HG03025 (cell line): Measurements from ENCODE around the gene PITX1.
A peak's percentile ranks its signal among the peaks of the same experiment; 100 is the strongest.

ENCODE experiments used
- ATAC-seq: cut with Tn5 transposase; IDR thresholded peaks from one replicate; pipeline ENCODE4 v1.9.1; 2021; ENCODE audit warnings: mild to moderate bottlenecking, moderate library complexity; ENCODE audit not compliant: unreplicated experiment, low FRiP score

PITX1 gene

GRCh38 chr5:135042595-135042994 is 8.6 kb upstream of the PITX1 start:
- no peak for ATAC-seq

DNA sequence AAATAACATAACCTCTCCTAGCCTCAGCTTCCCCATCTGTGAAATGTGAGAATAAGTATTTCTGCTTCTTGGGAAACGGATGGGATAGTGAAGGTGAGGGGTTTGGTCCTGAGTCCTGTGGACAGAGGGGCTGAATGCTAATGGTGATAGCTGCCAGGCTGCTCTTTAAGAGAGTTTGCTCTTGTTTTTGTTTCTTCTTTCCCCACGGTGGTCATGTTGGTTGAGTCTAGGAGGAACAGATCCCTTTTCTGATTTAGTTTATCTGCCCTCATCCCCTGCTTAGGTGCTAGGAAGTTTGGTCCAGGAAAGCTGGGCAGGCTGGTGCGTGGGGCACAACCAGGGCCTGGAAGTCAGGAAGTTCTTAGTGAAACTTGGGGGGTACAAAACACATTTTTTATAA is 7.7 kb upstream of the PITX1 start:
- ATAC-seq, result no peak

GRCh38 chr5:135041145-135041587 is 7.1 kb upstream of the PITX1 start:
- ATAC-seq, result no peak

DNA sequence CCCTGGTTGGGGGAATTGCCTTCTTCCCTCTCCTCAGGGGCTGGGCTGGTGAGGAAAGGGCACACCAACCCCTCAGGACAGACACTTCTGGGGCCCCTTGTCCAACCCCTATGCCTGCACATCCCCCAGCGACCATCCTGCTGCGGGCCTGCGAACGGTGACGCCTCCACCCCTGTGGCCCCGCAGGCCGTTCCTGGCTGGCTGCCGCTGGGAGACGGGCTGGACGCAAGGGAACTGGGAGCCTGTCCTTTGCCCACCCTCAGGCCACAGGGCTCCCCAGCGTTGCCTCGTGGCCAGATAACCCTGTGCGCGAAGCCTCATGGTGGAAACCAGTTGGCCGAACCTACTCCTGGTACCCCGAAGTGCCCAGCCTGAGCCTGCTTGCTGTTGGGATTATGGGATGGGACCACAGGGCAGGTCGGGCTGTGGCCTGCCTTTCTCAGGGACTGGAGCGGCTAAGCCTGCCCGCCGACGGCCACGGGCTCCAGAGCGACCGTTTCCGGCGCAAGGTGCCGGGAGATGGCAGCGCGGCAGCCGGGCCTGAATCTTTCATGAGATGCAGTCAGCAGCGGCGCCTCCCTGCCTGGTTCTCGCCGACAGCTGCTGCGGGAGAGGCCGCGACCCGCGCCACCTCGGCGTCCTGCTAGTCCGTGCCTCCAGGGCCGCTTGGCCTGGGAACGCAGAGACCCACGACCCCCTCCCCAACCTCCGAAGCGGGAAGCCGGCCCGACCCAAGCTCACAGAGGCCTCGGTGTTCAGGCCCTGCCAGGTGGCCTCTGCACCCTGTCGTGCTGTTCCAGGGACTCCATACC is 6.5 kb upstream of the PITX1 start:
- ATAC-seq, result no peak

DNA sequence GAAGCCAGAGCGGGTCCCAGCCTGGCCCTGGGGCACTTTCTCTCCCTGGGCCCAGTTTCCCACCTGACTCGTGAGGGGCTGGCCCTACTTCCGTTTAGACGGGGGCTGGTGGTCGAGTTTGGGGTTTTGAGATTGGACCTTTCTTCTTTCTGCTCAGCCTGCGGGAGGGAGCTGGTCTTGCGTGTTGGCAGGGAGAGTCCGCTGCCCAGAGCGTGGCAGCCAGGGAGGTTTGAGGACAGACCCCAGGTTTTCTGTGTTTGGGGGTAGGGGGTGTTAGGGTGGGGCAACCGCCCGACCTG is 6.0 kb upstream of the PITX1 start:
- ATAC-seq, result no peak

DNA sequence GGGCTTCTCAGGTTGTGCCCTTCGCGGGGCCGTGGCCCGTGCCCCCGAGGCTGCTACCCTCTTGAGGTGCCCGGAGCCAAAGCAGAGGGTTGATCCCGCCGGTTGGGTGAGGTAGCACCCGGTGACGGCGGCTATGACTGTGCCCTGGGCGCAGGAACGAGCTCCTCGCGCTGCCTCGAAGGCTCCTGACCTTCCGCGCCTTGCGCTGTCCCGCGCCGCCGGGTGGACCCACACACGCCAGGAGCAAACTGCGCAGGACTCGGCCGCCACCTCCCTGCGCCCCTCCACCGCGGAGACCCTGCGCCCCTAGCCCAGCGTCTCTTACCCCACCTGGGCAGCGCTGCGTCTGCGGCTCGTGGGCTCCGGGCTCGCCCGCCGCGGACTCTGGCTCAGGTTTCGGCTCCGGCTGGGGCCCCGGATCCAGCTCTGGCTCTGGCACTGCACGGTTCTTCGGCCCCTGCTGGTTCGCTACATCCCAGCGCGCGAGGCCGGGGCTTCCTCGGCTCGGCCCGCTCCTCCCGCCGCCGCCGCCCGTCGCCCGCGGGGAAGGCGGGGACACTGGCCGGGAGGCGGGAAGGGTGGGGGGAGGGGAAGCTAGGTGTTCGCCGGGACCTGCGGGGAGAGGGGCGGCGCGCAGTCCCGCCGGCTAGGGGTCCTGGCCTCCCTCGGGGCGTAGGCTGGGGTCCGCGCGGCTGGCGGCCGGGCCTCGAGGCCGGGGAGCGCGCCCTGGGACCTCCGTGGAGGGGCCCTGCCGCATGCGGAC is 5.4 kb upstream of the PITX1 start:
- no peak for ATAC-seq

DNA sequence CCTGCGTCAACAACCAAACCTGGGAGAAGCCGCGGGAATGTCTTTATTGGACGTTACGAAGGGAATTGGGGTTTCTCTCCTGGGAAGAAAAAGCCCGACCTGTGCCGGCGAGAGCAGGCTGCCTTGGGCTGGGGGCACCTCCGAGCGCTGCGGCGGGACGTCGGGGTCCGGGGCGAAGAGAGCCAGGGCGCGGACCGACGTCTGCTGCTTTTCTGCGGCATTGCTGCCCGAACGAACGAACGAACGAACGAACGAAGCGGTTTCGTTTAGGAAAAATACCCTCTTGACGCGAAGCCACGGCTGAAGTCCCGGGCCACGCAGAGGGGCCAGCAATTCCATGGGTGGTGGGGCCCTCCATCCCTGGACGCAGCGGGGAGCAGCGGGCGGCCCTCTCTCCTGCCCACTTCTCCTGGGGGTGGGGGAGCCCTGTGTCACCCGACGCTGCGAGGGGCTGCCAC is 4.8 kb upstream of the PITX1 start:
- ATAC-seq, result no peak

DNA sequence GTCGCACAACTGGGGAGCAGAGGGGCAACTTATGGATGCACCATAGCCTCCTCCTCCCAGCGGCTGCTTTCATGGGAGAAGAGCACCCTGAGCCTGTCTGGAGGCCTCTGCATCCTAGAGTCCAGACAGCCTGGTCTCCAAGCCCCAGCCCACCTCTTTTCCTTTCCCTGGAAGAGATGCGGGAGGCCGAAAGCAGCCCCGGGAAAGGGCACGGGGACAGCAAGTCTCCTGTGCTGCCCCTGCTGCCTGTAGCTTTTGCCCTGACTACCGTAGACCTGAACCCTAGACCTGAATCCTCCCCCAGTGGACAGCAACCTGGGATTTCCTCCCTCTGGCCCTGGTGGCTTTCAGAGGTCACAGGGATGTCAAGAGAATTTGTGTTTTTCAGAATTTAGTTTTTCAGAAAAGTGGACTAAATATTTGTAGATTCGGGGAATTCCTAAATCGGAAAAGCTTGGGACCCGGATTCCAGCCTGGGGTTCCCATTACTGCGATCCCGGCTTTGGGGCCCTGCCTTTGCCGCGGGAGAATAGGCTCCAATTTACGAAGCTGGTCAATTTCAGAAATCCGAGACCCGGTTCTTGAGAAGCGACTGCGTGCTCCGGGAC is 4.3 kb upstream of the PITX1 start:
- ATAC-seq, result no peak

GRCh38 chr5:135037519-135038204 is 3.6 kb upstream of the PITX1 start:
- no peak for ATAC-seq

DNA sequence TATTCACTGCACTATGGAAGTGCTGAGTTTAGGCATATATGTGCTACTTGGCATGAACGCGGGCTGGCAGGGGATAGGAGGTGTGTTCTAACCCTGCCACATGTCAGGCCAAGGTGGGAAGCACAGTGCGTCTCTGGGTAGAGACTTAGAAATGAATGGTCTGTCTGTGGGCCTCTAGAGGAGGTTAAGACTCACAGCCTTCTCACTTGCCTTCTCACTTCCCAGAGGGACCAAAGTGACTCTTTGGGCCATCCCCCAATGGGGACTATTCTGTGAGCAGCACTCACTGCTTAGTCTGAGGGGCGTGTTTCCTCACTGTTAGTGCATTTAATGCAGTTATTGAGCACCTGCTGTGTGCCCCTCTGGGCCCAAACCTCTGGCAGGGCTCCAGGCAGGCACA is 2.4 kb upstream of the PITX1 start:
- no peak for ATAC-seq

GRCh38 chr5:135035678-135036030 is 1.6 kb upstream of the PITX1 start:
- no peak for ATAC-seq

- no peak for ATAC-seq
Observed at GRCh38 chr5:135034963-135035677, 1.1 kb upstream of the PITX1 start.

DNA sequence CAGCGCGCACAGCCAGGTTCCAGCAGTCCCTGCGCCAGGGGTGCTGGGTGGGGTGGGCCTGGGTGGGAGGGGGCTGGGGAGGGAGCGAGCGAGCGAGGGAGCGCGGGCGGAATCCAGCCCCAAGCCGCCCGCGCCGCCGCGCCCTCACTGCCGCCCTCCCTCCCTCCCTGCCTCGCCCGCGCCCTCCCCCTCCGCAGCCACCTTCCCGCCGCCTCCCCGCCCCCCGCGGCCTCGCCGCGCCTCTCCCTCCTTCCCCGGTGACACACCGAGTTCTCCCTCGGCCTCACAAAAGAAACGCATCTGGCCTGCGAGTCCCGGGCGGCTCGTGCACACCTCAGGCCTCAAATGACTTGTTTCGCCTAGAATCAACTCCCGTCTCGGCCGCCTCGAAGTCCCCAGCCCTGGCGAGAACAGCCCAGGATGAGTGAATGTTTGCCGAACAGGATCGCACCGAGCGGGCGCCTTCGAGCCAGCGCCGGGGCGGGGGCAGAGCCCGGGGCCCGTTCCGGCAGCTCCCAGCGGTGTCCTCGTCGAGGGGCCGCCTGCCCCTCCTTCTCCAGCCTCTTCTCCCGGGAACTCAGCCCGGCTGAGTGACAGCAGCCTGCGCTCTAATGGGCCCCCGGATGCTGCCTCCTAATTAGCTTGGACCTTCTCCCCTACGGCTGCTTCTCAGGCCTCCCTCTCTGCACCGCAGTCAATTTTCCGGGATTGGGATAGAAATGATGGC is 371 bp upstream of the PITX1 start:
- ATAC-seq, result peak; percentile 6

- no peak for ATAC-seq
Observed at GRCh38 chr5:135032999-135033861, 798 bp downstream of the PITX1 start.

GRCh38 chr5:135032695-135032998 is 1.4 kb downstream of the PITX1 start:
- ATAC-seq, result no peak

DNA sequence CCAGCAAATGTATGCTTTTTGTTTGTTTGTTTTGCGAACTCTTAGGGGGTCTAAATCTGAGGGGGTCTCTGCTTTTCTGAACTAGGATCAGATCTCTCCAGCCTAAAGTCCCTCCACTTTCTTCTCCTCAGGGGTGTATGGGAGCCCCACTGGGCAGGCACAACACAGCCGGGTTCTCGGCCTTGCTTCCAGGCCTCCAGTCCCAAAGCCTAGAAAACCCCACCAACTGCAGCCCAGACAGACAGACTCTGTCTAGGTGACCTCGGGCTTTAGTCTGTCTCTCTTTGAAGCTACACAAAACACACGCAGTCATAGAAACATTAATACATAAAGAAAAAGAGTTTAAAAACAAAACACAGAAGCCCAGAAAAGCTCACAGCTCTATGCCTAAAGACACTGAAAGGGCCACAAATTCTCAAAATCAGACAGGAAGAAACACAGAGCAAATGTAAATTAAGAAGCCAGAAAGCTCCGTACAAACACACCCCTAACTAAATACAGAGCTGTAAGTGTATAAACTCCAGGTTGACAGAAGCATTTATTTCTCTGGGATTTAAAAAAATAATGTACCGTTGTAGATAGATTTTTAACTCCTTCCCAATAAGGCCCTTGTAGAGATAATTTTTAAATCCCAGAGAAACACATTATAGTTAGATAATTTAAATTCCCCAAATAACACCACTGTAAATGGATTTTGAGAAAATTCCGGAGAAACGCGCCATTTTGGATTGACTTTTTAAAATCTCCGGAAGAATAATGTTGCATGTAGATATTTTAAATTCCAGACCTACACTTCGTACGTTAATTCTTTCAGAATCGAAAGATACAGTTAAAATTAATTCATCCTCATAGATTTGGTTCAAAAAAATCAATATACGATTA is 2.0 kb downstream of the PITX1 start:
- ATAC-seq, result no peak

- ATAC-seq, result no peak
Observed at GRCh38 chr5:135030956-135031812, 2.8 kb downstream of the PITX1 start.
